Stimulated activated naive CD8-positive, alpha-beta T cell treated with anti-CD3 and anti-CD28 coated beads, Interleukin-15, amount 100 ng/mL, for 72 hours (primary cell): Measurements from ENCODE around the gene SPAG6.

Experiments
- ATAC-seq: fragments of 150-1000 bp; cut with Tn5 transposase; 2 replicates; pipeline ENCODE4 v1.10.0; 2021; ENCODE audit warnings: mild to moderate bottlenecking, moderate library complexity
- DNase-seq, 2 donors: peaks; one replicate each; pipeline ENCODE4 v3.0.0; 2021 to 2022
- H3K27ac Mint-ChIP-seq, 2 donors: one replicate each; pipeline ENCODE4 v1.8.0; 2022; ENCODE audit warnings: mild to moderate bottlenecking in 2 of 2, mixed read lengths in 2 of 2, moderate library complexity in 2 of 2
- H3K27me3 Mint-ChIP-seq: one replicate; pipeline ENCODE4 v1.8.0; 2022; ENCODE audit warnings: mixed read lengths
- H3K4me1 Mint-ChIP-seq: one replicate; pipeline ENCODE4 v1.8.0; 2022; ENCODE audit warnings: mild to moderate bottlenecking, mixed read lengths
- H3K4me3 Mint-ChIP-seq, 2 donors: one replicate each; pipeline ENCODE4 v1.8.0; 2022; ENCODE audit warnings: mild to moderate bottlenecking in 2 of 2, mixed read lengths in 2 of 2, moderate library complexity in 1 of 2
- H3K9me3 Mint-ChIP-seq, 2 donors: one replicate each; pipeline ENCODE4 v1.8.0; 2022; ENCODE audit warnings: mixed read lengths in 2 of 2

Gene SPAG6

DNA sequence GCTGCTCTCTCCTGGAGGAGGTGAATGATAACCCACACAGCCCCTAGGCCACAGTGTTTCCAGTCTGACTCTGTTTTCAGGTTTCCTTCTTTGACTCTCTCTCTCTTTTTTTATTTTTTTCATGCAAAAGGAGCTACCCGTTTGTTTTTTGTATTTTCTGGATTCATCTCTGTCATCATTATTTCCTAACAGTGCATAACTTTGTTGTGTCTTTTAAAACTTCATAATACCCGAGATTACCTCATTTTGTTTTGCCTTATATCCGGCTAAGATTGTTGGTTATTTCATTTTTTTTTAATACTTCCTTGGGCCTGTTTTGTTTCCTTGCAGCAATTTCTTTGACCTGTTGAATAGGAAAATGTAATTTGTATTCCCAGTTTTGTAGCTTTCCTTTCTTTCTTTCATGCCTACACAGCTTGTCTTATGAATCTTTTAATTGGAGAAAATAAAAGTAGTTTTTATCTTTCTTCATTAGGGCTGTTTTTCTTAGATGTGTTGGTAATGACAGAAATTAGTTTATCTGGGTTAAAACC lies 72.5 kb downstream of the SPAG6 start:
- Mint-ChIP-seq H3K9me3 (no peaks in the 10 kb centered on the region), H3K27me3 (no peaks in the 10 kb centered on the region), H3K27ac (no peak overlapping the region), H3K4me1 (no peaks in the 10 kb centered on the region), H3K4me3 (no peak overlapping the region)
- no peak for DNase-seq
- no peak for ATAC-seq

DNA sequence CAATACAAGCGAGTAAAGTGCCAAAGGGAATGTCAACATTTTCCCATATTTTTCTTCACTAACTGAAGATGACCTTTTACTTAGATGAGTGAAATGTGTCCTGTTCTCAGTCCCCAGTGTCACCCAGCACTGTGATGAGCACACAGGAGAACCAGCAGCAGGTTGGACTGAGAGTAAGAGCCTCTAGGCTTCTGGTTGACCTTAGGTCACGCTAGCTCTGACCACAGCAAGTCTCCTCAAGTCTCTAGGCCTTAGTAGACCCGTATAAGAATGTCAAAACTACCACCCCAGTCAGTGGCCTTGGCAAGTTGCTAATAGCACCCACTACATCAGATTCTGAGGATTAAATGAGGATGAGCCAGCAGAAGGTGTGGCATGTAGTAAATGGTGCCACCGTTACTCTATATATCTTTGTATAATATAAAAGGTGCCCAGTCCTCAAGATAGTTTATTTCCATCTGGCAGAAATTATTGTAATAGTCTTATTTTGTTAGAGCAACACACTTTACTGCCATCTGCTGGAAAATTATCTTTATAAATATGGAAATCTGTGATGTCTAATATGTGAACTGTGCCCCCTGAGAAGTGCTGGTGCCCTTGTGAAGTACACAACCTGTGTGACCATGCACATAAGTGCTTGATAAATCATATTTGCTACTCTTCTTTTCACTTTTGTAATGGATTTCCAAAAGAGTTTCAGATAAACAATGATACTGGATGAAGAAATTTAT lies 75.7 kb downstream of the SPAG6 start:
- DNase-seq (no peak), ATAC-seq (peak; percentile 74)
- Mint-ChIP-seq H3K27ac (no peak overlapping the region), H3K9me3 (no peaks in the 10 kb centered on the region), H3K27me3 (no peaks in the 10 kb centered on the region), H3K4me3 (no peak overlapping the region), H3K4me1 (no peaks in the 10 kb centered on the region)

DNA sequence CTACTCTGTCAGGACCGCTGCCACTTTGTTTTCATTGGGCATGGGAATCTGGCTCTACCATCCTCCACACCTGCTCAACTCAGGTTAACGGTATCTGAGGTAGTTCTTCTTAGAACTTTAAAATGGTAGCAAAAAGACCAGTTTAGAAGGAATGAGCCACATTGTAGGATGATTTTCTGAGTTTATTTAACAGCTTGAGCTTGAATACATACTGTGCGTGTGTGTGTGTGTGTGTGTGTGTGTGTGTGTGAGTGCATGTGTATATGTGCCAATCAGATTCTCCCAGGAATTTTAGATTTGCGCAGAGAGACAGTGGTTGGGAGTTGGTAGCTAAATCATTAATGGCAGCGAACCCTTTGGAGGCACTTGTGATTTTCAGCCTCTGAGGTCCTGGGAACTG lies 81.4 kb downstream of the SPAG6 start:
- peaks cover 5% of the 10 kb centered on the region for H3K4me1 Mint-ChIP-seq
- H3K27me3 Mint-ChIP-seq = peaks cover 37% of the 10 kb centered on the region
- ATAC-seq (no peak), DNase-seq (no peak)
- no peak overlapping the region for H3K27ac Mint-ChIP-seq
- no peaks in the 10 kb centered on the region for H3K9me3 Mint-ChIP-seq
- H3K4me3 Mint-ChIP-seq = no peak overlapping the region

DNA sequence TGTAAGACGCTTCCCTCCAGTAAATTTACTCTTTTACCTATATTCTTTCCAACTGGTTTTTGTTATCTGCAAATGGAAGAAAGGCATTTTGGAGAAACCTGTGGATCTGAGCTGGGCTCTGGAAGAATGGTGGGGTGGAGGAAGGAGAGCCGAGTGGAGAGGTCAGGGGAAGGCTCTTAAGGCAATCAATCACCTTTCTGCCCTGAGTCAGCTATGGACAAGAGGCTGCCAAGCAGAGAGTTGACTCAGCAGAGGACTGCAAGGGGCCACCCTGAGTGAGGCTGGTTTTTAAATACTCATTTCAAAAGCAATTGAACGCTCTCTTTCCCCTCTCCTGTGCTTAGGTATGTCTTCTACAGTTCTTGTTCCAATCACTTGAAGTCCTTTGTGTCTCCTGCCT lies 81.8 kb downstream of the SPAG6 start:
- Mint-ChIP-seq H3K27ac (no peak overlapping the region), H3K4me1 (peaks cover 5% of the 10 kb centered on the region), H3K27me3 (peaks cover 37% of the 10 kb centered on the region), H3K9me3 (no peaks in the 10 kb centered on the region), H3K4me3 (no peak overlapping the region)
- ATAC-seq = peak; percentile 35
- DNase-seq = no peak

DNA sequence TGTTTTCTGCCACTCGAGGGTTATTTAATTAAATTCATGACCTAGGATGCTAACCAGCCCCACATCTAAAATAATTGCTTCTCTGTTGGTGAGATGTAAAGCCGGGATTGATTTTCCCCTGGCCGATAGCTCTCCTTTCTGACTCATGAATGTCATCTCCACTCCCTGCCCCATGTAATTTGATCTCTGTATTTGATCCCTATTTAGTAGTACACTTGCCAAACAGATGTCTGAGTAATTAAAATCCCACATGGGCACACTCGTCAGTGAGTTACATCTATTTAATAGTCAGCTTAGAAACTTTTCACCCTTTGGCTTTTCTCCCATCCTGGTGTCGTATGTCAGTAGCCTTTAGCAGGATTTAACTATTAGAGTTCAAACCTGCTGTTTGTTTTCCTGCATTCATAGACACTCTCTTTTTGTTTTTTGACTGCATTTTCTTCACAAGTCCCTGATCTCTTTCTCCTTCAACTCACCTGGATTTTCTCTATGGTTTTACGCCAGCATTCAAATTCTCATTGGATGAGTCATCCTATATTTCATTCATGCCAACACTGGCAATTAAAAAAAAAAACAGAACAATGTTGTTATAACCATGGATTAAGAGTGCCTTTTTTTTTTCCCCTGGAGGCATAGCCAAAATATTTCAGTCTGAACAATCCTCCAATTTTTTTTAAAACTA lies 82.7 kb downstream of the SPAG6 start:
- H3K27ac Mint-ChIP-seq = no peak overlapping the region
- no peaks in the 10 kb centered on the region for H3K9me3 Mint-ChIP-seq
- peaks cover 37% of the 10 kb centered on the region for H3K27me3 Mint-ChIP-seq
- H3K4me1 Mint-ChIP-seq = peaks cover 5% of the 10 kb centered on the region
- DNase-seq = no peak
- no peak for ATAC-seq
- no peak overlapping the region for H3K4me3 Mint-ChIP-seq

DNA sequence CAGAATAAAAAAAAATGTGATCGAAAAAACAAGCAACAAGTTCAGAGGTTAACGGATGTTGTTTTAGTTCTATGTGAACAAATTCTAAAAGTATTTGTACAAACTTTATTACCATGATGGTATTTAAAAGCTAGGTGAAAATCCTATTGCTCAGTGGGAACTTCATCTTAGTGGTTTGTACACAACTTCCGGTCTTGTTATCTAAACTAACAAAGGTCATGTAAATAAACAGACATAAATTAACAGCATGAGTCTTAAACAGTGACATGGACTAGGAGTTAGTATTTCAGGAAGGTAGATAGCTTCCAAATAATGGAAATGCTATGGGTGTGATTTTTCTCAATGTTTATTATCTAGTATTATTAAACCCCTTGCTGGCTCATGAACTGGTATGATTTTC lies 83.8 kb downstream of the SPAG6 start:
- H3K4me1 Mint-ChIP-seq = peaks cover 7% of the 10 kb centered on the region
- H3K4me3 Mint-ChIP-seq = no peak overlapping the region
- peaks cover 37% of the 10 kb centered on the region for H3K27me3 Mint-ChIP-seq

DNA sequence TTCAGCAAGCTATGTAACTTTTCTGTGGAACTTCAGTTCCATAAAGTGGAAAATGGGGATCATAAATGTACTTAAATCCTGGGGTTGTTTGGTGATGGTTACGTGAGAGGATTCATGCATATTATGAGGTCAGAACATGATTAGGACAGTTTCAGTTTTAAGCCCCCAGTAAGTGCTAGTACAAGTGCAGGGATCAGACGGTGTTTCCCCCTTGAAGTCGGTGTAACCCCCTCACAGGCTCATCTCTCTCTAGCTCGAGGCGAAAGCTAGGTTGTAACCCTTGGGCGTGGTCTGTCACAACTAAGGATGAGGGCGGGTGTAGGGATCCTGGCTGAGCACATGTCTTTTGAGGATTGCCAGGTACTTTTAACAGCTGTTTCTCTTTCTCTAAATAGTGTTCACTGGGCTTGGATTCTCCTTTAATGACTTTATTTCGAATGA lies 84.7 kb downstream of the SPAG6 start:
- no peak overlapping the region for H3K27ac Mint-ChIP-seq
- ATAC-seq = peak; percentile 45

More for the DNA sequence above, 83.8 kb downstream of the SPAG6 start:
- DNase-seq (no peak), ATAC-seq (no peak)
- no peak overlapping the region for H3K27ac Mint-ChIP-seq
- no peaks in the 10 kb centered on the region for H3K9me3 Mint-ChIP-seq

DNA sequence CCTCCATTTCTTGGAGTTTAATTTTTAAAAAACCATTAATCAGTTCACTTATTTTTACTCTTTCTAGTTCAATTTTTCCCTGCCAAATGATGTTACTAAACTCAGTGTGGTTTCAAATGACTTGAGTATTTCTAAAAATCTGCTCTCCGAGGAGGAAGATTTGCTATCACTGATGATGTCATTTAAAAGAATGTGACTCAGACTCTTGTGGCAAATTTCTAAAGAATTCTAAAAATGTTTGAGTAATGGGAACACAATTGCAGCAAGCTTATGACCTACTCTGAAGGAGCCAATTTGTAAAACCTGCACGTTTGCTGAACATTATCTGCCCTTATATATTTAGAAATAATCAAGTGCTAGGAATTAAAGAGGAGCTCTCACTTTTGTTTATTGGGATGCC lies 88.6 kb downstream of the SPAG6 start:
- Mint-ChIP-seq H3K4me3 (no peak overlapping the region), H3K9me3 (no peaks in the 10 kb centered on the region), H3K4me1 (peaks cover 43% of the 10 kb centered on the region), H3K27ac (no peak overlapping the region), H3K27me3 (peaks cover 27% of the 10 kb centered on the region)
- no peak for ATAC-seq
- DNase-seq = no peak

More for the DNA sequence above, 84.7 kb downstream of the SPAG6 start:
- no peak overlapping the region for H3K4me3 Mint-ChIP-seq
- no peak for DNase-seq
- H3K9me3 Mint-ChIP-seq = no peaks in the 10 kb centered on the region
- peaks cover 16% of the 10 kb centered on the region for H3K4me1 Mint-ChIP-seq
- peaks cover 37% of the 10 kb centered on the region for H3K27me3 Mint-ChIP-seq

DNA sequence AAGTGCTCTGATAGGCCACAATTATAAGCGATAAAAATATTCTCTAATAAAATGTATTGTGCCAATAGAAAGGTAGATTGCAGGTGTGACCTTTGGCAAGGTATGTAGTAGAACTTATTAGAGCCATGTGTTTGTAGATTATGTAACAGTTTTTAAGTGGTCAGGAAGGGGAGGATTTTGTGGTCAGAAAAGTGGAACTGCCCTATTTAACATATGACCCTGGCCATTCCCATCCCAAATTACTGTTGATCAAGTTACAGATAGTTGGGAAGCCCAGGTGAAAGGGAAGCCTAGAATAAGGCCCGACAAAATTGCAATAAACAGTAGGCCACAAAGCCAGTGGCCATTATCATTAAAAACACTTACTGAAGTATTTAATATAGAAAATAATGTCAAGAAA lies 89.2 kb downstream of the SPAG6 start:
- Mint-ChIP-seq H3K27ac (no peak overlapping the region), H3K27me3 (peaks cover 23% of the 10 kb centered on the region), H3K4me3 (no peak overlapping the region), H3K9me3 (no peaks in the 10 kb centered on the region), H3K4me1 (peaks cover 49% of the 10 kb centered on the region)
- no peak for DNase-seq
- ATAC-seq = no peak

DNA sequence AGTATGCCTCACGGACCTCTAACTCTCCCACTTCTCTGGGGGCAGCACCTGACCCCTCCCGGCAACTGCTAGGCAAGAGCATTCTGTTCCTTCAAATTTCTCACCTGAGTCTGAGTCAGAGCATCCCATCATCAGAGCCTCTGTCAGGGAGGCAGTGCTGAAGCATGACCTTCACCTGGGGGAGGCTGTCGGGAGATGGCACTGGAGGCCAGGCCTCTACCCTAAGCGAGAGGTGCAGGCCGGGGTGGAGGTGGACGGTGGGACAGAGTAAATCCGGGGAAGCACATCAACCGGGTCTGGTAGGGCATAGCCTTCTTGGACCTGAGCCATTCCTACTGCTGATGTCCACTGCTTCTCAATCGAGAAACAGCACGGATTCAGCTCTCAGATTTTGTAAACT lies 90.4 kb downstream of the SPAG6 start:
- peaks cover 45% of the 10 kb centered on the region for H3K4me1 Mint-ChIP-seq
- H3K27me3 Mint-ChIP-seq = peaks cover 12% of the 10 kb centered on the region
- H3K9me3 Mint-ChIP-seq = no peaks in the 10 kb centered on the region
- ATAC-seq (no peak), DNase-seq (peak in 1 of 2 donors; percentile 10)
- H3K4me3 Mint-ChIP-seq = peak overlapping the region in 1 of 2 donors; percentile 90
- no peak overlapping the region for H3K27ac Mint-ChIP-seq

DNA sequence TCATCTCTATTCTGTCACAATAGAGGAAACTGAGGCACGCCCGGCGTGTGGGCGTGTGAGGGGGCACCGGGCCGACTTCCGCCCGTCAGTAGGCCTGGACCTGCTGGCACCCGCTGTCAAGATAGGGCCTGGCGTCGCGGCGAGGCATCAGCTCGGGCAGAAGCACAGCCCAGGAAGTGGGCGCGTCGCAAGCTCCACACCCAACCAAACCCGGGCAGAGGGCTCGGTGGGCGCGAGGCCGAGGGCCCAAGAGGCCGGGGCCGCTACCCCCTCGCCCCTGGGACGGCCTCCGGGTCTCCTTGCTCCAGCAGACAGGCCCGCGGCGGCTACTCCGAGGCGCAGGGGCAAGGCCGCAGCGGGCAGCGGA lies 91.2 kb downstream of the SPAG6 start:
- DNase-seq (no peak), ATAC-seq (peak; percentile 78)
- Mint-ChIP-seq H3K9me3 (no peaks in the 10 kb centered on the region), H3K4me3 (peak overlapping the region; percentile 90 to 91), H3K4me1 (peaks cover 45% of the 10 kb centered on the region), H3K27me3 (peaks cover 12% of the 10 kb centered on the region), H3K27ac (peak overlapping the region in 1 of 2 donors; percentile 97)

DNA sequence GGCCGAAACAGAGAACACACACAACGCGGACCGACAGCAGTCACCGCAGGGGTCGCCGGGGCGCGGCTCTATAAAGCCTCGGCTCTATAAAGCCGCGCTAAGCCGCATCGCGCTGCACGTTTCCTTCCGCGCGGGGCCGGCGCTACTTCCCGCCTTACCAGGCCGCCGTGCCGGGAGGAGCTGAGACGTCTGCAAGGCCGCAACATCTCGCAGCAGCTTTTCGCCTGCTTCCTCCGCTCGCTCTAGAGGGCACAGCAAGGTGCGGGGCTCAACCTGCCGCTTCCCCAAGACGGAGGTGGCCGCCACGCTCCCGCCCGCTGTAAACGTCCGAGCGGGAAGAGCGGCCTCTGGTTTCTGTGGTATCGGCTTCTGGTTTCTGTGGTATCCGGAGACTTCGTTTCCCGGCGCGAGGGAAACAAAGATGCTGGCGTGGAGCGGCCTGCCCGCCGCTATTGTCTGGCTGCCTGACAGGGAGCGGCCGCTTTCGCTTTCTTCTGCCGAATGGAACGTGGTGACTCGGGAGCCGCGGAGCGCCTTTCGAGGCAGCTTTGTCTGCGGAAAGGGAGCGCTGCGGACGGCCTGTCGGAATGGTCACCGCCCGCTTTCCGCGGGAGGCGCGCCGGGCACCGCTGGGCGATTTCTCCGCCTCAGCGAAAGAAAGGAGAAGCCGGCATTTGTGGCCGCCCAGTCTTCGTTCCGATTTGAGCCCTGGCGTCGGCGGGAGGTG lies 91.8 kb downstream of the SPAG6 start:
- peak overlapping the region; percentile 90 to 91 for H3K4me3 Mint-ChIP-seq
- H3K4me1 Mint-ChIP-seq = peaks cover 45% of the 10 kb centered on the region
- ATAC-seq (peak; percentile 92), DNase-seq (peak; percentile 90 to 92)
- peaks cover 12% of the 10 kb centered on the region for H3K27me3 Mint-ChIP-seq
- H3K27ac Mint-ChIP-seq = peak overlapping the region; percentile 97
- H3K9me3 Mint-ChIP-seq = no peaks in the 10 kb centered on the region

DNA sequence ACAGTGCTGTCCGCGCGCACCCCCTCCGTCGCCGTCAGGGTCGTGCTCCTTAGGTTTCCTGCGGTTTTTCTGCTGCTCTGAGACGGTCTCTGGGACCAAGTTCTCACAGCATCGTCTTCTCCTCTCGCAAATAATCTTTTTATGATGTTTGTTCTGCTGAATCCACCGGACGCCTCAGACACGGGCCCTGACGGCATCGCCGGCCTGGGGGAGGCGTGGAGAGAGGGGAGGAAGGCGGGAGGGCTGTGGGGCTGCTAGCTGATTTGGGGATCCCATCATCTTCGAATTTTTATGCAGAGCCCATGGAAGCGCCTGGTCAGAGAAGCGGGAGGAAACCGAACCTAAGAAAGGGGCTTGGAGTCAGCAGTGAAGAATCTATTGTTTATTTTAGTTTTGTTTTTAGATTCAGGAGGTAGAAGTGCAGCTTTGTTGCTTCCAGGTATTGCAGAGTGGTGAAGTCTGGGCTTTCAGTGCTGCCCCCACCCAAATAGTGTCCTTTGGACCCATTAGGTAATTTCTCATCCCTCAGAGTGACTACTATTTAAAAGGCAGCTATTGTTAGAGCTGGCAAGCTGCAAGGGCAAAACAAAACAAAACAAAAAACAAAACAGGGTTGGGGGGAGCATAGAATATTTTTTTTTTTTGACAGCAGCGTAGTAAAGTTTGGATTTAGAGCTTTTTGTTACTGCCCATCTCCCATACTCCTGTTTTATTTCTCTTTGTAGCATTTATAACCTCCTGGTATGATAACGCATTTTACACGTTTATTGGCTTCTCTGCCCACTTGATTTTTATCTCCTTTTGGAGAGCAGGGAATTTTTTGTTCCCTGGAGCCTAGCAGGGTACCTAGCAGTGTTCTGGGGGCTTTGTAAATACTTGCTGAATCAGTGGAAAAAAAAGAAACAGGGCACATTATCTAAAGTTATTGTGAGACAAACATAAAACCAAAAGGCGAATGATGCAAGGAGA lies 92.6 kb downstream of the SPAG6 start:
- peak overlapping the region; percentile 90 to 91 for H3K4me3 Mint-ChIP-seq
- H3K4me1 Mint-ChIP-seq = peaks cover 45% of the 10 kb centered on the region
- no peak for DNase-seq
- peaks cover 12% of the 10 kb centered on the region for H3K27me3 Mint-ChIP-seq
- ATAC-seq = peak; percentile 41
- H3K9me3 Mint-ChIP-seq = no peaks in the 10 kb centered on the region
- peak overlapping the region; percentile 97 for H3K27ac Mint-ChIP-seq

DNA sequence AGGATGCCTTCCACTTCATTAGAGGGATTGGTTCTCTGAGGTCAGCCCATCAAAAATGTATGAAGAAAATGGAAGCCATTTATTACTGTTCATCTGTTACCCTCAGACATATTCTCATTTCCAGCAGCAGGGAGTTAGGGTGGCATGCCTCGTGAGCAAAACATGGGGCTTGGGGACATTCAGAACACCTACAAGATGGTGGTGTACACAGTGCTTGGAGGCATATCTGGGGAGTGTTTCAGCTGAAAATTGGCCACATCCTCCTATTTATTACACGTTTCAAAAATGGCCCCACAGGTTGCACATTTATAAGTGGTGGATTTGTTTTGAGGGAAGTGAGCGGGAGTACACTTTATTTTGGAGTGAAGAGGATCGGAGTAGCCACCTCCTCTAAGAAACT lies 93.4 kb downstream of the SPAG6 start:
- Mint-ChIP-seq H3K4me3 (peak overlapping the region; percentile 90 to 91), H3K27me3 (peaks cover 12% of the 10 kb centered on the region), H3K9me3 (no peaks in the 10 kb centered on the region), H3K4me1 (peaks cover 45% of the 10 kb centered on the region), H3K27ac (peak overlapping the region in 1 of 2 donors; percentile 14)
- DNase-seq (no peak), ATAC-seq (no peak)

DNA sequence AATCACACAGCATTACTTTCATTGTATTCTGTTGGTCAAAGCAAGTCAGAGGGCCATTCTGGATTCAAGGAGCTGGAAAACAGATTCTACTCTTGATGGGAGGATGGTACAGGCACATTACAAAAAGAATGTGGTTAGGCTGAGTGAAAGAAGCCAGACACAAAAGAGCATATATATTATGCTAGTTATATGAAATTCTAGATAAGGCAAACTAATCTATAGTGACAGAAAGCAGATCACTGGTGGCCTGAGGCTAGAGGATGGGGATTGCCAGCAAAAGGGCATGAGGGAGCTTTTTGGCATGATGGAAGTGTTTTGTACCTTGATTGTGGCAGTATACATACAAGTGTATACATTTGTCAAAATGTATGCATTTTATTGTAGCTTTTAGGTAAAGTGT lies 96.8 kb downstream of the SPAG6 start:
- Mint-ChIP-seq H3K27ac (no peak overlapping the region), H3K4me3 (no peak overlapping the region), H3K9me3 (no peaks in the 10 kb centered on the region), H3K27me3 (peaks cover 15% of the 10 kb centered on the region), H3K4me1 (peaks cover 19% of the 10 kb centered on the region)
- no peak for DNase-seq
- no peak for ATAC-seq
